ENCODE measurements around the gene PKDREJ. TPM values are rescaled to one million over a fixed set of nuclear protein-coding genes. Genes with fewer than 3 reads are reported as not detected.
"Not testable (repeated sequence)": the region's sequence is repeated elsewhere in the genome, so short reads cannot be mapped to it uniquely, and the experiment has no call there.

Gene PKDREJ
- total RNA-seq, 1 donor from 2014 or later: not detected

- Histone ChIP-seq H3K36me3 (ENCODE audit: control insufficient read depth, insufficient read depth, low read length) (peaks cover 4% of the 10 kb centered on the region), H3K27me3 (ENCODE audit: control insufficient read depth, insufficient read depth, low read length) (no peaks in the 10 kb centered on the region), H3K4me3 (ENCODE audit: low read depth, low read length) (no peak overlapping the region)
- DNase-seq (ENCODE audit: low read depth): no peak
- no peak for TF ChIP-seq CTCF (IDR thresholded peaks at IDR 0.05; ENCODE audit: insufficient read depth, low read length, poor library complexity, severe bottlenecking)
Measured at GRCh38 chr22:46272762-46273431, 9.8 kb upstream of the PKDREJ start.

- TF ChIP-seq CTCF (IDR thresholded peaks at IDR 0.05; ENCODE audit: insufficient read depth, low read length, poor library complexity, severe bottlenecking): no peak
- Histone ChIP-seq H3K36me3 (ENCODE audit: control insufficient read depth, insufficient read depth, low read length) (peaks cover 4% of the 10 kb centered on the region), H3K4me3 (ENCODE audit: low read depth, low read length) (no peak overlapping the region), H3K27me3 (ENCODE audit: control insufficient read depth, insufficient read depth, low read length) (no peaks in the 10 kb centered on the region)
- no peak for DNase-seq (ENCODE audit: low read depth)
Measured at GRCh38 chr22:46272196-46272595, 9.1 kb upstream of the PKDREJ start.

- DNase-seq (ENCODE audit: low read depth): no peak
- peaks cover 2% of the 10 kb centered on the region for H3K36me3 ChIP-seq (ENCODE audit: control insufficient read depth, insufficient read depth, low read length)
- H3K4me3 ChIP-seq (ENCODE audit: low read depth, low read length): no peak overlapping the region
- H3K27me3 ChIP-seq (ENCODE audit: control insufficient read depth, insufficient read depth, low read length): no peaks in the 10 kb centered on the region
- TF ChIP-seq CTCF (IDR thresholded peaks at IDR 0.05; ENCODE audit: insufficient read depth, low read length, poor library complexity, severe bottlenecking): no peak
Measured at GRCh38 chr22:46269564-46269963, 6.4 kb upstream of the PKDREJ start.

GRCh38 chr22:46267431-46268279 lies 4.5 kb upstream of the PKDREJ start, which contains the start of gene TTC38:
Gene TTC38, plus strand, starts transcription at chr22:46268008. Its CDS starts 32 bp downstream, at chr22:46268040.
- H3K36me3 ChIP-seq (ENCODE audit: control insufficient read depth, insufficient read depth, low read length): no peaks in the 10 kb centered on the region
- no peak for DNase-seq (ENCODE audit: low read depth)
- H3K27me3 ChIP-seq (ENCODE audit: control insufficient read depth, insufficient read depth, low read length): no peaks in the 10 kb centered on the region
- TF ChIP-seq CTCF (IDR thresholded peaks at IDR 0.05; ENCODE audit: insufficient read depth, low read length, poor library complexity, severe bottlenecking): no peak
- peak within 1 kb of the TSS; percentile 87 for H3K4me3 ChIP-seq (ENCODE audit: low read depth, low read length)

- not testable (repeated sequence) for H3K36me3 ChIP-seq (ENCODE audit: control insufficient read depth, insufficient read depth, low read length); H3K4me3 ChIP-seq (ENCODE audit: low read depth, low read length); DNase-seq (ENCODE audit: low read depth)
- peaks cover 11% of the 10 kb centered on the region for H3K27me3 ChIP-seq (ENCODE audit: control insufficient read depth, insufficient read depth, low read length)
Measured at GRCh38 chr22:46265627-46266026, 2.5 kb upstream of the PKDREJ start.

GRCh38 chr22:46264520-46264919 lies 1.4 kb upstream of the PKDREJ start:
- H3K36me3 ChIP-seq (ENCODE audit: control insufficient read depth, insufficient read depth, low read length); DNase-seq (ENCODE audit: low read depth); H3K4me3 ChIP-seq (ENCODE audit: low read depth, low read length): not testable (repeated sequence)
- H3K27me3 ChIP-seq (ENCODE audit: control insufficient read depth, insufficient read depth, low read length): peaks cover 11% of the 10 kb centered on the region

Measured in kidney epithelial cell (primary cell).